SK-N-MC (cell line): Measurements from ENCODE around the gene ATP6V0C.
"Not testable (repeated sequence)": the region's sequence is repeated elsewhere in the genome, so short reads cannot be mapped to it uniquely, and the experiment has no call there.

Experiments
- EZH2 ChIP-seq: fragments of 200-600 bp; sonication (generic); IDR thresholded peaks from one replicate; pipeline ENCODE4 v1.6.1; 2017; ENCODE audit warnings: antibody characterized with exemption
- POLR2AphosphoS5 ChIP-seq: IDR thresholded peaks from 2 replicates; pipeline ENCODE4 v1.6.1; 2012; ENCODE audit warnings: mild to moderate bottlenecking, low read depth, low read length, borderline replicate concordance

DNA sequence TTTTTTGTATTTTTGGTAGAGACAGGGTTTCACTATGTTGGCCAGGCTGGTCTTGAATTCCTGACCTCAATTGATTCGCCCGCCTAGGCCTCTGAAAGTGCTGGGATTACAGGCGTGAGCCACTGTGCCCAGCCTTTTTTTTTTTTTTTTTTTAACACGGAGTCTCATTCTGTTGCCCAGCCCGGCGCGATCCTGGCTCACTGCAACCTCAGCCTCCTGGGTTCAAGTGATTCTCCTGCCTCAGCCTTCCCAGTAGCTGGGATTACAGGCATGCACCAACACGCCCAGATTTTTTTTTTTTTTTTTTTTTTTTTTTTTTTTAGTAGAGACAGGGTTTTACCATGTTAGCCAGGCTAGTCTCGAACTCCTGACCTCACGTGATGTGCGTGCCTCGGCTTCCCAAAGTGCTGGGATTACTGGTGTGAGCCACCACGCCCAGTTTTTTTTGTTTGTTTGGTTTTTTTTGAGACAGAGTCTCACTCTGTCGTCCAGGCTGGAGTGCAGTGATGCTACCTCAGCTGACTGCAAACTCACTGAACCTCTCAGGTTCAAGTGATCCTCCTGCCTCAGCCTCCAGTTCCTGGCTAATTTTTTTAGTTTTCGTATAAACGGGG, 19.5 kb downstream of the ATP6V0C start:
- TF ChIP-seq POLR2AphosphoS5, EZH2: not testable (repeated sequence)
